Activated naive CD4-positive, alpha-beta T cell treated with anti-CD3 and anti-CD28 coated beads for 36 hours (primary cell): ENCODE data around the gene ZGPAT. TPM values are rescaled to one million over a fixed set of nuclear protein-coding genes. Genes with fewer than 3 reads are reported as not detected.
"Not testable (repeated sequence)": the region's sequence is repeated elsewhere in the genome, so short reads cannot be mapped to it uniquely, and the experiment has no call there.

Source experiments
- CTCF ChIA-PET: fragments of 350-600 bp; sonication (Branson Sonifier 250); formaldehyde crosslinking; loops from one replicate; lab custom pipeline; 2021; ENCODE audit warnings: antibody characterized with exemption; lab: Charles Lee
- DNase-seq: peaks from one replicate; pipeline ENCODE4 v3.0.0-alpha.2; 2020
- H3K27ac Mint-ChIP-seq: one replicate; pipeline ENCODE4 v1.8.0; 2021; ENCODE audit warnings: mild to moderate bottlenecking, mixed read lengths
- H3K27me3 Mint-ChIP-seq: one replicate; pipeline ENCODE4 v1.8.0; 2021; ENCODE audit warnings: low read depth, mixed read lengths
- H3K36me3 Mint-ChIP-seq: one replicate; pipeline ENCODE4 v1.8.0; 2021; ENCODE audit warnings: low read depth, mixed read lengths
- H3K4me1 Mint-ChIP-seq: one replicate; pipeline ENCODE4 v1.8.0; 2021; ENCODE audit warnings: low read depth, mixed read lengths
- H3K4me3 Mint-ChIP-seq: one replicate; pipeline ENCODE4 v1.8.0; 2021; ENCODE audit warnings: mild to moderate bottlenecking, moderate library complexity, mixed read lengths
- H3K9me3 Mint-ChIP-seq: one replicate; pipeline ENCODE4 v1.8.0; 2021; ENCODE audit warnings: mixed read lengths
- intact Hi-C: fragments of 100-400 bp; cut with micrococcal nuclease; formaldehyde crosslinking; loops from one replicate; pipeline ENCODE4 v1.15.1; 2023
- total RNA-seq, 2 experiments: library from RNA; stranded (reverse); gene quantifications; one replicate each; pipeline ENCODE4 v1.2.3, GENCODE V29; 2021

ZGPAT gene
- total RNA-seq, 2 experiments from 2014 or later = 15.3 to 18.0 TPM

DNA sequence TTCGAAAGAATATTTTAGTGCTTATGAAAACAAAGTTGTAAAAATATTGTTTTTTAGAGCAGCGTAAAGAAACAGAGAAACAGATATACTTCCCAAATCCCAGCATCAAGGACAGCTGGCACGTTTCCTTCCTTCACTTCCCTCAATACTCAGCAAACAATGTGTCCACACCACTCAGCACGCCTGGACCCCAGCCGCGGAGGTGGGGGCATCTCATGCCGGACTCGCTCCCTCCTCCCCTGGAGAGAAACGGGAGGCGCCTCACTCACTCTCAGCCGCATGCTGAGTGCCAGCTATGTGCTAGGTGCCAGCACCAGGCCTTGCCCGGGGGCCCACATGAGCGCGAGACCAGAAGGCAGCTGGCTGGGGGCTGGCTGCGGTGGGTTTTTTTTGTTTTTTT is 66.5 kb downstream of the ZGPAT start:
- Mint-ChIP-seq H3K9me3 (no peaks in the 10 kb centered on the region), H3K27ac (no peak overlapping the region), H3K4me1 (peaks cover 1% of the 10 kb centered on the region), H3K36me3 (no peaks in the 10 kb centered on the region), H3K4me3 (no peak overlapping the region), H3K27me3 (no peaks in the 10 kb centered on the region)
- intact Hi-C loops = no loop called here
- CTCF ChIA-PET = interaction anchor here (0.6 to 1.3 kb wide), 2 partner anchors 10 to 59 kb away, joined by 3 to 4 read pairs; no protein-coding TSS in a partner anchor
- DNase-seq = no peak

DNA sequence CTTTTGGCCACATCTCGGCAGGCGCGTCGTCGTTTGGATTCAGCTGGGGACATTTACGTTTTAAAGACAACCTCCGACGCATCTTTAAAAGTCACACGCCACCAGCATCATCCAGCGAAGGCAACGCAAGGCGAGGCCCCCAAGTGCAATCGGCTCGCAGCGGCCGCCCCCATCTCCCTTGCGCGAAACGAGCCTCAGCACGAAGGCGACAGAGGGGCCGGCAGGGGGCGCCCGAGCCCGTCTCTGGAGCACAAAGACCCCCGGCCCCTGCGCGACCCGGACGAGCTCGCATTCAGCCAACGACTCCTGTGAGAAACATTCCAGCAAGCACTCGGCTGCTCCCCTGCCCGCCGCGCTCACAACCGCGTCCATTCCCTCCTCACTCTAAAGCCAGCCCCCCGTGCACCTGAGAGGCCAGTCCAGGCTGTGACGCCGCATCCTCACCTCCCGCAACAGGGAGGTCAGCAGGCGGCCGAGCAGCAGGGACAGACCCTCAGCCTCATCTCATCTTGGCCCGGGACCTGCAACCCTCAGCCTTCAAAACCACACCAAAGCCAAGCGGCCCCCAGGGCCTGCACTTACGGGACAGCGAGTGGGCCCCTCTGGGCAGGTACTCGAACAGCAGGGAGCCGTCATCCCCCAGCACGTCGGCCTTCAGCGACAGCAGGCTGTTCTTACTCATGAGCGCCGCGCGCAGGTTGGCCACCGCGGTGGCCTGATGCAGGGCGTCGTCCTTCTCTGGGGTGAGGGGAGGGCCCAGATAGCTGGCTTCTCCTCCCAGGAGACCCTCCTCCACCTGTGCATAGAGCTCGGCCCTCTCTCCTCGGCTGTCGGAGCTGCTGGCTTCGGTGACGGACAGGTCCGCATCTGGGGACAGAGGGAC is 67.5 kb downstream of the ZGPAT start:
- intact Hi-C loops = no loop called here
- no peak for DNase-seq
- Mint-ChIP-seq H3K4me3 (no peak overlapping the region), H3K27me3 (no peaks in the 10 kb centered on the region), H3K27ac (no peak overlapping the region), H3K9me3 (no peaks in the 10 kb centered on the region), H3K36me3 (no peaks in the 10 kb centered on the region), H3K4me1 (peaks cover 1% of the 10 kb centered on the region)
- CTCF ChIA-PET = interaction anchor here (0.6 to 1.3 kb wide), 4 partner anchors 9 to 285 kb away, joined by 3 to 4 read pairs (median 3); no protein-coding TSS in a partner anchor

DNA sequence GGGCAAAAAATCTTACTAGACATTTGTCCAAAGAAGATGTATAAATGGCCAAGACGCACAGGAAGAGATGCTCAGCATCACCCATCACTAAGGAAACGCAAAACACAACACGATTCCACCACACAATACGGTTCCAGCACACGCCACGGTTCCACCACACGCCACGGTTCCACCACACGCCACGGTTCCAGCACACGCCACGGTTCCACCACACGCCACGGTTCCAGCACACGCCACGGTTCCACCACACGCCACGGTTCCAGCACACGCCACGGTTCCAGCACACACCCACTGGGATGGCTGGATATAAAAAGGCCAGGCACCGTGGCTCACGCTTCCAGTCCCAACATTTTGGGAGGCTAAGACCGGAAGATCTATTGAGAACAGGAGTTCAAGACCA is 69.0 kb downstream of the ZGPAT start:
- CTCF ChIA-PET = interaction anchor here (1.0 kb wide), 1 partner anchor 9 kb away, joined by 3 read pairs; no protein-coding TSS in a partner anchor
- H3K36me3 Mint-ChIP-seq, intact Hi-C loops, H3K9me3 Mint-ChIP-seq, H3K4me1 Mint-ChIP-seq, H3K27me3 Mint-ChIP-seq, H3K27ac Mint-ChIP-seq, DNase-seq, H3K4me3 Mint-ChIP-seq: not testable (repeated sequence)

DNA sequence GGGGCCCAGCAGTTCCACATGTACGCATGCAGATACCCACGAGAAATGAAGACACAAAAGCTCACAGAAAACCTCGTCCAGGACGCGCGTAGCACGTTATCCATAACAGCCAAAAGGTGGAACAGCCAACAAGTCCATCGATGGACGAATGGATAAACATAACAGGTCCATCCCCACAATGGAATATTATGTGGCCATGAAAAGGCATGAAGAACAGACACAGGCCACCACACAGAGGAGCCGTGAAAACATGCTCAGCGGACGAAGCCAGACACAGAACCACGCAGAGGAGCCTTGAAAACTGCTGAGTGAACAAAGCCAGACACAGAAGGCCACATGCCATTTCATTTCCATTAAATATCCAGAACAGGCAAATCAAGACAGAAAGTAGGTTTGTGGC is 69.8 kb downstream of the ZGPAT start:
- no peak for DNase-seq
- Mint-ChIP-seq H3K27ac (no peak overlapping the region), H3K27me3 (no peaks in the 10 kb centered on the region), H3K4me1 (peaks cover 11% of the 10 kb centered on the region), H3K36me3 (no peaks in the 10 kb centered on the region), H3K9me3 (no peaks in the 10 kb centered on the region), H3K4me3 (no peak overlapping the region)
- intact Hi-C loops = no loop called here
- CTCF ChIA-PET = interaction anchor here (1.0 kb wide), 1 partner anchor 9 kb away, joined by 3 read pairs; no protein-coding TSS in a partner anchor

DNA sequence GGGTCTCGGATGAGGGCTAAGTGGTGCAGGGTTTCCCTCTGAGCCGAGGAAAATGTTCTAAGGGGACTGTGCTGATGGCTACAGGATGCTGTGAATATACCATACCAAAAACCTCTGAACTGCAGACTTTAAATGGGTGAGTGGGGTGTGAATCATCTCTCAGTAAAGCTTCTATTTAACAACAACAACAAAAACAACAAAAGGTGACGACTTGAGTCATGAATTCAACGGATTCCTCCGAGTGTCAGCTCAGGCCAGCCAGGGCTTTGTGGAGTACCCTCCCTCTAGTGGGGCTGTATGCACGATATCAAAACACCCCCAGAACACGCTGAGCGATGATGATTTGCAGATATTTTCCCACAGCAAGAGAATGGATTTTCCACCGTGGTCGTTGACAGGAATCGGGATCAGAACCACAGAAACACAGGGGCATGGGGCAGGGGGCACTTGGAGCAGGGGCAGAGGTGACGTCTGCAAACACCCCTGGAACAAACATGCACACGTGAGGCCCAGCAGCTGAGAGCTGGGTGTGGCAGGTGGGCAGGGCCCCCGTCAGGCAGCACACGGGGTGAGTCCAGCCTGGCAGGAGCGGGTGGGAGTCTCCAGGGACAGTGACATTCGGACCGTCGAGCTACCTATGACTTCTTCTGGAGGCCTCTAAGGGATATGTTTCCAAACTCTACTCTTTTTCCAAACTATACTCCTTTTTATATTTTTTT is 70.4 kb downstream of the ZGPAT start:
- DNase-seq = no peak
- Mint-ChIP-seq H3K36me3 (no peaks in the 10 kb centered on the region), H3K27me3 (no peaks in the 10 kb centered on the region), H3K4me1 (peaks cover 12% of the 10 kb centered on the region), H3K27ac (no peak overlapping the region), H3K4me3 (no peak overlapping the region), H3K9me3 (no peaks in the 10 kb centered on the region)
- intact Hi-C loops = no loop called here
- CTCF ChIA-PET = no interaction called here

DNA sequence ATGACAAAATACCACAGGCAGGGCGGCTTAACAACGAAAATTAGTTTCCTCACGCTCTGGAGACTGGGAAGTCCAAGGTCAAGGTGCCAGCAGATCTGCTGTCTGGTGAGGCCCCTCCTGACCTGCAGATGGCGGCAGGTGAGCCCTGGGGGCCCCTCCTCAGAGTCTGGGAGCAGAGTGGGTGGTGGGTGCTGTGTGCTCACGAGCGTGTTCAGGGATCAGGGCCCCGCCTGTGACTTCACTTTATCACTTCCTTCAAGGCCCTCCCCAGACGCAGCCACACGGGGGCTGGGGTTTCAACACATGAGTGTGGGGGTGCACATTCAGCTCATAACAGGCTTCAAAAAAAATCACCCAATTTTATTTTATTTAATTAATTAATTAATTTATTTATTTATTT is 71.0 kb downstream of the ZGPAT start:
- Mint-ChIP-seq H3K27me3 (no peaks in the 10 kb centered on the region), H3K27ac (no peak overlapping the region), H3K4me1 (peaks cover 12% of the 10 kb centered on the region), H3K9me3 (no peaks in the 10 kb centered on the region), H3K4me3 (no peak overlapping the region), H3K36me3 (no peaks in the 10 kb centered on the region)
- CTCF ChIA-PET = no interaction called here
- no peak for DNase-seq
- intact Hi-C loops = no loop called here

DNA sequence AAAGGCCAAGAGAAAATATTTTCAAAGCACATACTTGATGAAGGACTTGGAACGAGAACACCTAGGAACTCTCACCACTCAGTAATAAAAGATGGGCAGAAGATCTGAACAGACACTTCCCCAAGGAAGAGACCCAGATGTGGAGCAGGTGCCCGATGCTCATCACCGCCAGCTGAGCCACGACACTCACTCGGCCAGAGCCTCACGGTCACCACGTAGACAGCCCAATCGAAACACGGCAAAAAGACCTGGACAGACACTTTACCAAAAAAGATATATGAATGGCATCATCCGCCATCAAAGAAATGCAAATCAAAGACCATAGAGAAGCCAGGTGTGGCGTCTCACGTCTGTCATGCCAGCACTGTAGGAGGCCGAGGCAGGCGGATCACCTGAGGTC is 73.3 kb downstream of the ZGPAT start:
- Mint-ChIP-seq H3K27ac (no peak overlapping the region), H3K4me1 (peaks cover 11% of the 10 kb centered on the region), H3K9me3 (no peaks in the 10 kb centered on the region), H3K4me3 (no peak overlapping the region), H3K27me3 (no peaks in the 10 kb centered on the region), H3K36me3 (no peaks in the 10 kb centered on the region)
- intact Hi-C loops = loop anchor here (5.0 to 10.0 kb wide), 2 partner anchors 244 to 274 kb away; partner anchors contain the start of gene PTK6
- no peak for DNase-seq
- CTCF ChIA-PET = interaction anchor here (0.9 to 1.0 kb wide), 2 partner anchors 201 to 244 kb away, joined by 3 to 6 read pairs; partner anchors contain the start of gene PTK6

DNA sequence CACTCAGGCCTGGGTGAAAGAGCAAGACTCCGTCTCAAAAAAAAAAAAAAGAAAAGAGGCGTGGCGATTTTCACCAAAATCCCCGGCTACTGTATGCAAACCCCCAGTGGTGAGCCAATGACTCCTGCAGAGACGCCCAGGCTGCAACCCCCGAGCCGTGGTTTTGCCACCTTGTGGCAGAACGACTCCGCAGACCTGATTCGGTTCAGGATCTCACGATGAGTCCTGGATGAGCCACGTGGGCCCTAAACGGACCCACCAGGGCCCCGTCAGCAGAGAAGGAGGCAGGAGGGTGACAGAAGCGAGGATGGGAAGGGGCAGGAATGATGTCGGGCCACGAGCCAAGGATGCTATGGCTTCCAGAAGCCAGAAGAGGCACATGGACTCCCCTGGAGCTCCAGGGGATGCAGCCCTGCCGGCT is 74.2 kb downstream of the ZGPAT start:
- H3K9me3 Mint-ChIP-seq = no peaks in the 10 kb centered on the region
- no peaks in the 10 kb centered on the region for H3K36me3 Mint-ChIP-seq
- CTCF ChIA-PET = interaction anchor here (0.9 to 1.0 kb wide), 2 partner anchors 202 to 245 kb away, joined by 3 to 6 read pairs; partner anchors contain the start of gene PTK6
- no peak overlapping the region for H3K4me3 Mint-ChIP-seq
- DNase-seq = peak; percentile 65
- H3K27ac Mint-ChIP-seq = no peak overlapping the region
- H3K27me3 Mint-ChIP-seq = no peaks in the 10 kb centered on the region
- intact Hi-C loops = loop anchor here (1.0 to 10.0 kb wide), 3 partner anchors 75 to 273 kb away; partner anchors contain the start of genes ARFRP1 and PTK6
- H3K4me1 Mint-ChIP-seq = peaks cover 11% of the 10 kb centered on the region

DNA sequence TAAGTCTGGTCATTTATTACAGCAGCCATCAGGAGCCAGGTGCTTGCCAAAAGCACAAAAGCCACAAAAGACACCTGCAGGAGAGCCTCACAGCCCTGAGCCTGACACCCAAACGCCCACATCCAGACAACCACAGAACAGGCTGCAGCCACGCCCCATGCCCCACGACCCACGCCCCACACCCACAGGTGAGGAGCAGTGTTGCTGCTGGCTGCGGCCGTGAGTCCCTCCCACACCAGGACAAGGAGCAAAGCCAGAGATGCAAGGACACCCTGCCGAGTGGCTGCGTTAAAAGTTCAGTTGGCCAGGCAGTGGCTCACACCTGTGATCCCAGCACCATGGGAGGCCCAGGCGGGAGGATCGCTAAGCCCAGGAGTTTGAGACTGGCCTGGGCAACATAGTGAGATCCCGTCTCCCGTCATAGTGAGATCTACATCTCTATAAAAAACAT is 74.7 kb downstream of the ZGPAT start:
- no peak for DNase-seq

DNA sequence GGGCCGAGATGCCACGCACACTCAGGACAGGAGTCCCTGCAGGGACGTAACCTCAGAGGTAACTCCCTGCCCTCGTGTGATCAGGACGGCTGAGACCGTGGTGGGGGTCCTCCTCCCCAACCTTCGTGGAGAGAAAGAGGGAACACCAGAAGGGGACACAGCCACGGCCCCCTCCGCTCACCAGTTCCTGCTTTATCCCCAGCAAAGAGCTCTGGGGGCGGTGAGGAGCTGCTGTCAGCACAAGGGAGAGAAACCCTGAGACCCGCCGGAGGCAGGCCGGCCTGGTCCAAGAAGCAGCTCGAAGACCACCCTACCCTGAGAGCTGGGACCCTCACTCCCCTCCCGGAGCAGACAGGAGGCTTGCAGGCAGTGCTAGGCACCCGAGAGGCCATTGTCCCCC is 76.1 kb downstream of the ZGPAT start:
- no peaks in the 10 kb centered on the region for H3K9me3 Mint-ChIP-seq
- CTCF ChIA-PET = interaction anchor here (0.6 to 2.3 kb wide), 3 partner anchors 9 to 343 kb away, joined by 3 to 9 read pairs (median 4); partner anchors contain the start of gene TPD52L2
- no peak overlapping the region for H3K27ac Mint-ChIP-seq
- intact Hi-C loops = loop anchor here (5.0 to 10.0 kb wide), 2 partner anchors 247 to 271 kb away; partner anchors contain the start of gene PTK6
- no peak for DNase-seq
- H3K36me3 Mint-ChIP-seq = no peaks in the 10 kb centered on the region
- H3K4me3 Mint-ChIP-seq = no peak overlapping the region
- peaks cover 11% of the 10 kb centered on the region for H3K4me1 Mint-ChIP-seq
- H3K27me3 Mint-ChIP-seq = no peaks in the 10 kb centered on the region

More for the DNA sequence above, 74.7 kb downstream of the ZGPAT start:
- CTCF ChIA-PET = interaction anchor here (1.1 kb wide), 1 partner anchor 11 kb away, joined by 4 read pairs; no protein-coding TSS in a partner anchor
- intact Hi-C loops = loop anchor here (1.0 to 10.0 kb wide), 3 partner anchors 75 to 272 kb away; partner anchors contain the start of genes ARFRP1 and PTK6
- no peaks in the 10 kb centered on the region for H3K36me3 Mint-ChIP-seq
- no peaks in the 10 kb centered on the region for H3K9me3 Mint-ChIP-seq
- no peak overlapping the region for H3K4me3 Mint-ChIP-seq
- no peak overlapping the region for H3K27ac Mint-ChIP-seq
- no peaks in the 10 kb centered on the region for H3K27me3 Mint-ChIP-seq
- H3K4me1 Mint-ChIP-seq = peaks cover 11% of the 10 kb centered on the region

DNA sequence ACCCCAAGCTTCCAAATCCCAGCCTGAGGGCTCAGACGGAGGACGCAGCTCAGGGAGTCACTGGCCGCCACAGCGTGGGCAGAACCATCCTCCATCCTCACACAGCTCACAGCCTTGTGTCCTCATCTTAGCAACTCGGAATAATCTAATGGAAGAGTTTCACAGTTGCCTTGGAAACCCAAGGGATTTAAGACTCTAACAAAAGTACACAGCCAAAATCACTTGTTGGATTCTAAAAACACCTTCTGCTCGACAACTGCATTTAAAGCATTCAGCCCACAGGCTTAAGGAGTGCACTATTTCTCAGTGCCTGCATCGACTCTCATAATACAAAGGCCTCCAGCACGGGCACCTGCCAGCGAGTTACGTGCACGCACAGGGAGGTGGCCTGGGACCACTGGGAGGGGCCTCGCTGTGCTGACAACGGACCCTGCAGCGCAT is 77.9 kb downstream of the ZGPAT start:
- H3K27ac Mint-ChIP-seq = no peak overlapping the region
- intact Hi-C loops = loop anchor here (1.0 to 10.0 kb wide), 3 partner anchors 79 to 269 kb away; no protein-coding TSS in a partner anchor
- no peaks in the 10 kb centered on the region for H3K27me3 Mint-ChIP-seq
- CTCF ChIA-PET = interaction anchor here (0.6 to 2.3 kb wide), 14 partner anchors 9 to 333 kb away, joined by 3 to 9 read pairs (median 4); partner anchors contain the start of gene TPD52L2
- H3K4me1 Mint-ChIP-seq = peaks cover 11% of the 10 kb centered on the region
- H3K4me3 Mint-ChIP-seq = no peak overlapping the region
- H3K9me3 Mint-ChIP-seq = no peaks in the 10 kb centered on the region
- H3K36me3 Mint-ChIP-seq = no peaks in the 10 kb centered on the region
- no peak for DNase-seq
